IMR-90 (cell line): Measurements from ENCODE around the gene PID1. TPM values are rescaled to one million over a fixed set of nuclear protein-coding genes. Genes with fewer than 3 reads are reported as not detected.

ENCODE experiments used
- ATAC-seq: fragments of 200-7000 bp; cut with Tn5 transposase; 2 replicates; pipeline ENCODE4 v1.9.1; 2020; ENCODE audit warnings: low read depth, mild to moderate bottlenecking, moderate library complexity
- BruUV-seq: library from RNA; stranded (reverse); fragments of 400-500 nt; replicated peaks from 2 replicates; lab custom pipeline; 2021; lab: Mats Ljungman, UMichigan
- CTCF ChIA-PET: fragments of 300-600 bp; formaldehyde crosslinking; extraction: SDS; loops from one replicate; lab custom pipeline; 2021; ENCODE audit warnings: antibody characterized with exemption; lab: Yijun Ruan, JAX
- POLR2A ChIA-PET: fragments of 300-600 bp; sonication (Branson Sonifier 250); formaldehyde crosslinking; loops from one replicate; lab custom pipeline; 2022; ENCODE audit warnings: antibody characterized with exemption; ENCODE audit not compliant: unreplicated experiment; lab: Charles Lee
- DNase-seq: peaks from one replicate; pipeline ENCODE4 v3.0.0; 2013
- H2AFZ ChIP-seq: replicated peaks from 2 replicates; pipeline ENCODE3; 2013; ENCODE audit warnings: low read length, mild to moderate bottlenecking; ENCODE audit not compliant: poor library complexity
- H2AK5ac ChIP-seq: 2 replicates; pipeline ENCODE4 v1.6.1; 2013; ENCODE audit warnings: low read depth, low read length, inconsistent platforms
- H2AK9ac ChIP-seq: replicated peaks from 2 replicates; pipeline ENCODE3; 2013; ENCODE audit warnings: mild to moderate bottlenecking, low read depth, low read length, moderate library complexity; ENCODE audit not compliant: poor library complexity
- H2BK120ac ChIP-seq: 2 replicates; pipeline ENCODE4 v1.6.1; 2013; ENCODE audit warnings: low read depth, low read length, inconsistent platforms
- H2BK15ac ChIP-seq: 3 replicates; pipeline ENCODE4 v1.6.1; 2013; ENCODE audit warnings: low read depth, low read length, inconsistent platforms
- H2BK20ac ChIP-seq: 2 replicates; pipeline ENCODE4 v1.6.1; 2013; ENCODE audit warnings: low read depth, mild to moderate bottlenecking, inconsistent platforms, low read length, moderate library complexity
- H2BK5ac ChIP-seq: 2 replicates; pipeline ENCODE4 v1.6.1; 2013; ENCODE audit warnings: mild to moderate bottlenecking, low read depth, low read length, inconsistent platforms; ENCODE audit not compliant: poor library complexity, severe bottlenecking
- H3K14ac ChIP-seq: replicated peaks from 2 replicates; pipeline ENCODE4 v1.6.1; 2013; ENCODE audit warnings: low read depth, low read length, inconsistent platforms
- H3K18ac ChIP-seq: 2 replicates; pipeline ENCODE4 v1.6.1; 2013; ENCODE audit warnings: low read depth, low read length, control low read depth
- H3K23ac ChIP-seq: 2 replicates; pipeline ENCODE4 v1.6.1; 2013; ENCODE audit warnings: low read depth, low read length, inconsistent platforms
- H3K27ac ChIP-seq: 2 replicates; pipeline ENCODE4 v1.5.1; 2013; ENCODE audit warnings: mild to moderate bottlenecking, control low read depth, low read length; ENCODE audit not compliant: insufficient read depth
- H3K27me3 ChIP-seq: 2 replicates; pipeline ENCODE4 v1.6.1; 2013; ENCODE audit warnings: low read length; ENCODE audit not compliant: control insufficient read depth, insufficient read depth
- H3K36me3 ChIP-seq: 2 replicates; pipeline ENCODE4 v1.6.1; 2013; ENCODE audit warnings: low read length, mixed read lengths; ENCODE audit not compliant: control insufficient read depth, insufficient read depth
- H3K4ac ChIP-seq: 2 replicates; pipeline ENCODE4 v1.6.1; 2013; ENCODE audit warnings: low read depth, low read length, inconsistent platforms
- H3K4me1 ChIP-seq: 2 replicates; pipeline ENCODE4 v1.6.1; 2013; ENCODE audit warnings: low read length, mixed read lengths; ENCODE audit not compliant: control insufficient read depth, insufficient read depth
- H3K4me2 ChIP-seq: 2 replicates; pipeline ENCODE4 v1.6.1; 2013; ENCODE audit warnings: low read depth, mild to moderate bottlenecking, control low read depth, low read length, moderate library complexity
- H3K4me3 ChIP-seq: 2 replicates; pipeline ENCODE4 v1.5.1; 2013; ENCODE audit warnings: low read depth, mild to moderate bottlenecking, control low read depth, low read length, moderate library complexity; ENCODE audit not compliant: insufficient read depth
- H3K56ac ChIP-seq: 2 replicates; pipeline ENCODE4 v1.6.1; 2013; ENCODE audit warnings: low read length, inconsistent platforms; ENCODE audit not compliant: insufficient read depth; ENCODE audit errors: extremely low read depth
- H3K79me1 ChIP-seq, 2 experiments: 2 replicates each; pipeline ENCODE4 v1.6.1; 2013; ENCODE audit warnings: low read length in 2 of 2, inconsistent platforms in 1 of 2, low read depth in 1 of 2
- H3K9ac ChIP-seq: 2 replicates; pipeline ENCODE4 v1.6.1; 2013; ENCODE audit warnings: low read depth, low read length, control low read depth
- H3K9me1 ChIP-seq: 2 replicates; pipeline ENCODE4 v1.6.1; 2013; ENCODE audit warnings: low read length, inconsistent platforms; ENCODE audit not compliant: insufficient read depth
- H3K9me3 ChIP-seq: 2 replicates; pipeline ENCODE4 v1.6.1; 2013; ENCODE audit warnings: low read length; ENCODE audit not compliant: control insufficient read depth, insufficient read depth
- H4K20me1 ChIP-seq: 2 replicates; pipeline ENCODE4 v1.6.1; 2013; ENCODE audit warnings: low read length, inconsistent platforms; ENCODE audit not compliant: insufficient read depth
- H4K5ac ChIP-seq: 2 replicates; pipeline ENCODE4 v1.6.1; 2013; ENCODE audit warnings: mild to moderate bottlenecking, low read depth, low read length, control low read depth
- H4K8ac ChIP-seq, 2 experiments: 2 replicates each; pipeline ENCODE4 v1.6.1; 2013; ENCODE audit warnings: low read depth in 2 of 2, low read length in 2 of 2, control low read depth in 1 of 2, inconsistent platforms in 1 of 2
- H4K91ac ChIP-seq: 2 replicates; pipeline ENCODE4 v1.6.1; 2013; ENCODE audit warnings: low read depth, low read length, inconsistent platforms; ENCODE audit not compliant: insufficient read depth
- CEBPB ChIP-seq: IDR thresholded peaks from 2 replicates; pipeline ENCODE4 v1.6.1; 2012; ENCODE audit warnings: low read depth, low read length, improper control_type of control experiment
- CHD1 ChIP-seq: IDR thresholded peaks from 2 replicates; pipeline ENCODE4 v1.6.1; 2012; ENCODE audit warnings: low read depth, low read length, improper control_type of control experiment
- MXI1 ChIP-seq: IDR thresholded peaks from 2 replicates; pipeline ENCODE4 v1.6.1; 2012; ENCODE audit warnings: low read depth, mild to moderate bottlenecking, low read length, moderate library complexity, borderline replicate concordance
- NFE2L2 ChIP-seq: fragments of 150-350 bp; IDR thresholded peaks from 2 replicates; pipeline ENCODE4 v1.6.1; 2016; ENCODE audit warnings: low read depth, mild to moderate bottlenecking, low read length
- POLR2A ChIP-seq: IDR thresholded peaks from 2 replicates; pipeline ENCODE4 v1.6.1; 2012; ENCODE audit warnings: mild to moderate bottlenecking, low read depth, low read length
- RCOR1 ChIP-seq: IDR thresholded peaks from 2 replicates; pipeline ENCODE4 v1.6.1; 2012; ENCODE audit warnings: mild to moderate bottlenecking, low read length, improper control_type of control experiment; ENCODE audit not compliant: insufficient replicate concordance
- WGBS, 2 experiments: methylation state at CpG; one replicate each; pipeline versions ENCODE4 v1.1.5 to v1.1.7; 2013; ENCODE audit warnings: missing lambda C conversion rate in 2 of 2; ENCODE audit not compliant: insufficient read length in 1 of 2; ENCODE audit errors: extremely low coverage in 2 of 2; 5-methylcytosine and 5-hydroxymethylcytosine counted together
- dilution Hi-C: fragments of 300-500 bp; cut with HindIII; formaldehyde crosslinking; loops from one replicate; pipeline ENCODE4 v1.14.3; 2018; ENCODE audit warnings: low sequenced_read_pairs; ENCODE audit not compliant: unreplicated experiment
- in situ Hi-C: fragments of 300-500 bp; cut with MboI; formaldehyde crosslinking; loops from 3 replicates; pipeline ENCODE4 v1.14.3; 2019; ENCODE audit warnings: low sequenced_read_pairs, inconsistent platforms, mixed read lengths
- intact Hi-C: fragments of 100-400 bp; cut with micrococcal nuclease; formaldehyde crosslinking; loops from 2 replicates; pipeline ENCODE4 v1.10.0; 2022
- polyA plus RNA-seq, 3 experiments: library from polyadenylated mRNA; depleted of rRNA; stranded (reverse); fragments of >200 nt; gene quantifications; 2 replicates each; pipeline ENCODE4 v1.2.3, GENCODE V29; 2012; ENCODE audit warnings: low replicate concordance in 1 of 3
- total RNA-seq: library from RNA; depleted of rRNA; stranded (reverse); fragments of >200 nt; gene quantifications from 2 replicates; pipeline ENCODE4 v1.2.3, GENCODE V29; 2012
- TF ChIP-seq, protein P1 (sequence below): fragments of 150-350 bp; IDR thresholded peaks from 2 replicates; pipeline ENCODE4 v1.6.1; 2017; ENCODE audit warnings: mild to moderate bottlenecking, antibody characterized with exemption, low read length, low read depth

The PID1 gene
- total and polyA plus RNA-seq, 2 of the 4 experiments (the other 2 are of a cell fraction) = 0.90 to 1.9 TPM

DNA sequence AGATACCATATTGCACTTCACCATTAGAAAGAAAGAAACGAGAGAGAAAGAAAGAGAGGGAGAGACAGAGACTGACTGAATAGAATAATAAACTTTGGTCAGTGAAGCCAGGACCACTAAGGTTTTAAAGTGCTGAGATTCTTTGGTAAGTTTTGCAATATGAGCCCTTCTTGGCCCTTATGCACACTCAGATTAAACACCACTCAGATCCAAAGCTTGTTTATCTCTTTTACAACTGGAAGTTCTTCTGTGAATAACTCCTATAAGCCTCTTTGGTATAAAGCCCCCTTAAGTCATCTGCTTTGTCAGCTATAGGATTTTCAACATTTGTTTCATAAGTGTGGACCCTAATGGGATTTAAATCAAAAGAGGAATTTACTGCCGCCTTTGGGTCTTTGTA lies 40.8 kb downstream of the PID1 start:
- Histone ChIP-seq H3K56ac (no peak overlapping the region), H3K27ac (no peak overlapping the region), H3K27me3 (no peaks in the 10 kb centered on the region), H2BK5ac (no peak overlapping the region), H4K91ac (no peak overlapping the region), H3K4ac (no peak overlapping the region), H2AK9ac (no peak overlapping the region), H2AFZ (no peak overlapping the region), H2BK120ac (no peak overlapping the region), H3K4me2 (no peak overlapping the region), H3K23ac (no peak overlapping the region), H3K14ac (no peak overlapping the region), H3K9ac (no peak overlapping the region), H3K9me3 (peaks cover 7% of the 10 kb centered on the region; the same call in 1 of the 2 replicates), H4K5ac (no peak overlapping the region), H3K18ac (no peak overlapping the region), H3K36me3 (no peaks in the 10 kb centered on the region), H4K8ac (no peak overlapping the region), H2BK20ac (no peak overlapping the region), H3K4me1 (no peaks in the 10 kb centered on the region), H3K9me1 (no peaks in the 10 kb centered on the region), H2BK15ac (no peak overlapping the region), H2AK5ac (no peak overlapping the region), H4K20me1 (no peaks in the 10 kb centered on the region), H3K4me3 (no peak overlapping the region), H3K79me1 (no peaks in the 10 kb centered on the region)
- WGBS, 2 experiments = no CpG with 5 or more reads among the region's 2 CpGs
- in situ Hi-C loops = no loop called here
- ATAC-seq (no peak; the same call in 1 of the 2 replicates), DNase-seq (peak; percentile 2)
- no TSS peak for BruUV-seq
- intact Hi-C loops = no loop called here
- ChIA-PET POLR2A (no interaction called here), CTCF (no interaction called here)
- dilution Hi-C loops = no loop called here
- TF ChIP-seq CEBPB (no peak), NFE2L2 (no peak), RCOR1 (no peak), MXI1 (no peak), CHD1 (no peak), POLR2A (no peak)
- TF ChIP-seq, protein P1, sequence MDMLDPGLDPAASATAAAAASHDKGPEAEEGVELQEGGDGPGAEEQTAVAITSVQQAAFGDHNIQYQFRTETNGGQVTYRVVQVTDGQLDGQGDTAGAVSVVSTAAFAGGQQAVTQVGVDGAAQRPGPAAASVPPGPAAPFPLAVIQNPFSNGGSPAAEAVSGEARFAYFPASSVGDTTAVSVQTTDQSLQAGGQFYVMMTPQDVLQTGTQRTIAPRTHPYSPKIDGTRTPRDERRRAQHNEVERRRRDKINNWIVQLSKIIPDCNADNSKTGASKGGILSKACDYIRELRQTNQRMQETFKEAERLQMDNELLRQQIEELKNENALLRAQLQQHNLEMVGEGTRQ = no peak
